Right hindlimb (tissue), 1 donor: ENCODE measurements around the gene RANGAP1.

Source experiments
- DNase-seq: peaks from one replicate; pipeline ENCODE4 v3.0.0-alpha.2; 2018

Gene RANGAP1, protein sequence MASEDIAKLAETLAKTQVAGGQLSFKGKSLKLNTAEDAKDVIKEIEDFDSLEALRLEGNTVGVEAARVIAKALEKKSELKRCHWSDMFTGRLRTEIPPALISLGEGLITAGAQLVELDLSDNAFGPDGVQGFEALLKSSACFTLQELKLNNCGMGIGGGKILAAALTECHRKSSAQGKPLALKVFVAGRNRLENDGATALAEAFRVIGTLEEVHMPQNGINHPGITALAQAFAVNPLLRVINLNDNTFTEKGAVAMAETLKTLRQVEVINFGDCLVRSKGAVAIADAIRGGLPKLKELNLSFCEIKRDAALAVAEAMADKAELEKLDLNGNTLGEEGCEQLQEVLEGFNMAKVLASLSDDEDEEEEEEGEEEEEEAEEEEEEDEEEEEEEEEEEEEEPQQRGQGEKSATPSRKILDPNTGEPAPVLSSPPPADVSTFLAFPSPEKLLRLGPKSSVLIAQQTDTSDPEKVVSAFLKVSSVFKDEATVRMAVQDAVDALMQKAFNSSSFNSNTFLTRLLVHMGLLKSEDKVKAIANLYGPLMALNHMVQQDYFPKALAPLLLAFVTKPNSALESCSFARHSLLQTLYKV

DNA sequence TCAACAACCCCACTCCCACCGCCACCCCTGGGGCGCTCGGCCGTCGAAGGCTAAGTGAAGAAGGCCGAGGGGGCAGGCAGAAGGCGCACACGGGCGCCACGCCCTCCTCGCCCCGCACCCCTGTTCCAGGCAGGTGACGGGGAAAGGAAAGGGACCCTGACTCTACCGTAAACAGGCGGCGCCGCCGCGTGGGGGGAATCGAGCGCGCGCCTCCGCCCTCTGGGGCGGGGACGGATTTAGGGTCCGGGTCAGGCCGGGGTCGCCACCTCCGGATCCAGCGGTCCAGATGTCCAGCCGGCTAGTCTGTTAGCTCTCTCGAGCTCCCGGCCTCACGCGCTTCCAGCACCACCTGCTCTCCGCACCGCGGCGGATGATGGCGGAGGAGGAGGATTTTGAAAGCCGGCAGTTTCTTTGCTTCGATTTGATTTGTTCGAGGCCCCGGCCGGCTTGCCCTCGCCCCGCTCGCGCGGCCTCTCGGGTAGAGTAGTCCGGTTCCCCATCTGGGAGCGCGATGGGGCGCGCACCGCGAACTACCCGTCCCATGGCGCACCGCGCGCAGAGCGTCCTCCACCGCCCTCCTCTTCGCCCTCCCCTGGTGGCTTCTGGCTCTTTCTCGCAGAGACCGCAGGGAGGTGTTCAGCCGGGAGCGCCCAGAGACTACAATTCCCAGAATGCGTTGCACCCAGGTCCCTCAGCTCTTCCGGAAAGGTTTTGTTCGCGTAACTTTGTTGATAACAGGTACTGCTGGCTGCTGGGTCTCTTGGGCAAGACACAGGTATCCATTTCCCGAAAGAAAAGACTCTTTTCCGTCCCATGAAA, at the start of gene RANGAP1:
TSS of gene RANGAP1 (minus strand) at position 368 of the 819 bp plus-strand sequence. CDS start 5,143 bp downstream, outside the sequence.
- peak; percentile 99 for DNase-seq

DNA sequence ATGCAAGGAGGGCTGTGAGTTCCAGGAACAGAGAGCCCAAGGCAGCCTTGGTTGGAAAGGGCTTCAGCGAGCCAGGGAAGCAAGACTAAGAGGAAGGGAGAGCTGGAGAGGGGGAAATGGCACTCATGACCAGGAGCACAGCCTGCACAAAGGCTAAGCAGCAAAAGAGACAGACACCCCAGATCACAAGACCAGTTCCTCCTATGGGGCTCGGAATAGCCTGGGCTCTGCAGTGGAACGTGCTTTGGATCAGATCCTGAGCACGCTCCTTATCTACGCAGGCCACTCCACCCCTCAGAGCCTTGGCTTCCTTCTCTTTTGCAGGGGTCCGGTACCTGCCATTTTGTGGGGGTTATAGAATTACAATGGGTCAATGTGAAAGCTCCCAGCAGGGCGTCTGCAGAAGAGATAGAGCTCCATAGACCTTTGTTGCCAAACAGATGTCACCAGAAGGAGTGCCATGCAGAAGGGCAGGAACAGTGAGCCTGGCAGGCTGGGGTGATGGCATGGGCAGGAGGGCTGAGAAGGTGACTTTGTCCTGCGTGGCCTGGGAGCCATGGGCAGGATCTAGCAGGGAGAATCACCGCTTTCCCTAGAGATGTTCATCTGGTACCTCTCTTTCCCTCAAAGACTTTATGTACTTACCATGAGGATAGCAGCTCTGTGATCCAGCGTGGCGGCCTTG, 49.1 kb upstream of the RANGAP1 start:
- DNase-seq = no peak

DNA sequence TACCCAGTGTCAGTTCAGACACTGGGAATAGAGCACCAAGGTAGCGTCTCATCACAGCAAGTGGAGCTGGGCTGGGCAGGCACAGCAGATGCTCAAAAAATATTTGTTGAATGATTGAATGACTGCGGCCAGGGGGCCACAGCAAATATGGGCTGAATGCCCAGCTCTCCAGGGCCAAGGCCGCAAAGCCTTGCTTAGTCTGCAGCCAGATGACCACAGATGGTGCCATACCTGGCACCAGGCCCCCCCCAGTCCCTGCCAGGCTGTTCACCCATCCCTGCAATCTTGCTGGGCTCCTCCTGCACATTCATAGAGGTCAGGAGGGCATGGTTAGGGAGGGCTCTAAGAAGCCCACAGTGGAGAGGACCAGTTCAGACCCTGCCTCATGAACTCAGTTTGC, 48.2 kb upstream of the RANGAP1 start:
- no peak for DNase-seq

DNA sequence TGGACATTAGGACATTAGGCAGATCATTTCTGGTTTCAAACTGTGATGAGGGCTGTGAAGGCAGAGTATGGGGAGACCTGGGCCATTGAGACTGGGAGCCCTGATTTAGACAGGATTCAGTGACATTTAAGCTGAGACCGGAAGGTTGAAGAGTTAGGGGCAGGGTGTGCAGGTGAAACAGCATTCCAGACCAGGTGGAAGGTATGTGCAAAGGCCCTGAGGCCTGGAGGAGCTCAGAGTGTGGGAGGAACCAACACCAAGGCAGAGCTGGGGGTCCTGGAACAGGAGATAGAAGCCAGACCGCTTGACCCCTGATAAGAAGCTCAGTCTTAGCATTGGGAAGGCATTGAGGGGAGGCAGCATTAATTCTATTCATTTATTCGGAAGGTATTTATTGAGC, 47.8 kb upstream of the RANGAP1 start:
- no peak for DNase-seq

DNA sequence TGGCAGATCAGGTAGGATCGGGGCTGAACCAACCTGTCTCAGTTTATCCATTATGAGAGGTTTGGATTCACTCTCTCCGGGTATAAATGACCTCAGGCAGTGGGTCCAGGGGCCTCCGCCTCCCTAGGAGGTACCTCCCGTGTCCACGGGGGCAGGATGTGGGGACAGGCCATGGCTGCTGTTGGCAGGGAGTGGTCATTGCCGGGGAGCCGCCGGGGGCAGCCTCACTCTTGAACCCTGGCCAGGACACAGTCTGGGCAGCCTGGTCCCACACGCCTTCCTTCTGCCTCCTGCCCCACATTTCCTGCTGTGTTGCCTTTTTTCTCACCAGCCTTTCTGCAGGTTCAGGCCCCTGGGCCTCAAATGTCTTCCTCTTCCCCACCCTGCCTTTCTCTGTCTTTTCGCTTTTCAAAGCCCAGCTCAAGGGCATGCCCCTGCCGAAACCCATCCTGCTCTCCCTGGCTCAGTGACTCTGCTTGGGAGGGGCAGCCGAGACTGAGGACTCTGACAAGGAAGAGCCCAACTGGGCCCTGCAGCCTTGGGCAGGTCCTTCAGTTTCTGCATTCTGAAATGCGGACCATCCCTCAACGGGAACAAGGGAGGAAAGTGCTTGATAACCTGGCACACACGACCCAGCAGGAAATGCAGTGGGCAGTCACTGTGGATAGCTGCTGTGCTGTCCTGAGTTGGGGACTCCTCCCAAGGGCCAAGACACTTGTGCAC, 46.4 kb upstream of the RANGAP1 start:
- DNase-seq = no peak

DNA sequence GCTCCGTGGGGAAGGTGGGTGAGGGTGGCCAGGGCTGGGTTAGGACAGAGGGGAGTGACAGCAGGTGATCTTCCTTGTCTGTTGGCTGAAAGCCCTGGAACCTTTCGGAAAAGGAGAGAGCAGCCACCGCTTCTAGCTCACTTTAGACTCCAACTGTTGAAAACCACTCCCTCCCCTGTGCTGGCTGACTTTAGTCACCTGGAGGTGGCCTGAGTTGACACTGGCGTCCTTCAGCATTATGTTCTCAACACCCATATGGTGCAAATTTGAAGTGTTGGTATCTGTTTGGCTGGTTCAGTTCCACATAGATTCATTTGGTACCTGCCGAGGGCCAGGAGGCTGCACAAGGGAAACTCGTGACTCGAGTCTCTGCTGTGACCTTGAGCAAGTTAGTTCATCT, 44.2 kb upstream of the RANGAP1 start:
- DNase-seq = no peak

DNA sequence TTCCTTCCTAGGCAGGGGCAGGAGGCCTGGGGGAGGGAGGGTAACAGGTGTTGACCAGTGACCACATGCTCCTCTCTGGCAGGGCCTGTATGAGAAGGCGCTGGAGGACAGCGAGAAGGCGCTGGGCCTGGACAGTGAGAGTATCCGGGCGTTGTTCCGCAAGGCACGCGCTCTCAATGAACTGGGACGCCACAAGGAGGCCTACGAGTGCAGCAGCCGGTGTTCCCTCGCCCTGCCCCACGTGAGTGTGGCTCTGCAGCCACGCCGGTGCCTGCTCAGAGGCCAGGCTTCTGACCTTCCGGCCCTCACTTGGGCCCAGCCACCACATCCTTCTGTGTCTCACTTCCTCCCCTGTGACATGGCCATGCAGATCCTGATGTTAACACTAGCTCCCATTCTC, 41.1 kb upstream of the RANGAP1 start:
- DNase-seq = no peak

DNA sequence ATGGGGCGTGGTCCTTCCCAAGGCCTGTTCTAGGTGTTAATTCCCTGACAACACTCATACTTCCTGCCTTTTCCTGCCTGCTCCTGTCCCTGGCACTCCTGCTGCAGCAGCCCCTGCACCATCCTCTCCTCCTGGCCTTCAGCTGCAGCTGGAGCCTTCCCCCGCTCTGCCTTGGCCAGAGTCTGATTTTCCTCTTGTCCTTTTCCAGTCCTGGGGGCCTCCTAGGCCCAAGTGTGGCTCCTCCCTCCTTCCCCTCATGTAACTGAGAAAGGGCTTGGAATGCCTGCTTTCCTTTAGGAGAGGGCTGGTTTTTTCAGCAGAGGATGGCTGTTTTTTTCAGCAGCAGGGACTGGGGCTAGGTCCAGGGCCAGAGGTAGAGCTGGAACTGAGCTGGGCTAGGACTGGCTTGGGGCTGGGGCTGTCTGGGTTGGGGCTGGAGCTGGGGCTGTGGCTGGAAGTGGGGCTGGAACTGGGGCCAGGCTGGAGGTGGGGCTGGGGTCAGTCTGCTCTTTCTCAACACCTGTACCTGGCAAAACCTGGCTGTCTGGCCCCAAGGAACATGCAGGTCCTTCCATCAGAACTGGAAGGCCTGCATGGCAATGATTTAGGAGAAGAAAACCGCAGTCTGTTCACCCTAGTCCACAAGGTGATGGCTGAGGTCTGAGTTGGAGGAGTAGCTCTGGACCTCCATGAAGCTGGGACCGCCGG, 39.0 kb upstream of the RANGAP1 start:
- peak; percentile 49 for DNase-seq

DNA sequence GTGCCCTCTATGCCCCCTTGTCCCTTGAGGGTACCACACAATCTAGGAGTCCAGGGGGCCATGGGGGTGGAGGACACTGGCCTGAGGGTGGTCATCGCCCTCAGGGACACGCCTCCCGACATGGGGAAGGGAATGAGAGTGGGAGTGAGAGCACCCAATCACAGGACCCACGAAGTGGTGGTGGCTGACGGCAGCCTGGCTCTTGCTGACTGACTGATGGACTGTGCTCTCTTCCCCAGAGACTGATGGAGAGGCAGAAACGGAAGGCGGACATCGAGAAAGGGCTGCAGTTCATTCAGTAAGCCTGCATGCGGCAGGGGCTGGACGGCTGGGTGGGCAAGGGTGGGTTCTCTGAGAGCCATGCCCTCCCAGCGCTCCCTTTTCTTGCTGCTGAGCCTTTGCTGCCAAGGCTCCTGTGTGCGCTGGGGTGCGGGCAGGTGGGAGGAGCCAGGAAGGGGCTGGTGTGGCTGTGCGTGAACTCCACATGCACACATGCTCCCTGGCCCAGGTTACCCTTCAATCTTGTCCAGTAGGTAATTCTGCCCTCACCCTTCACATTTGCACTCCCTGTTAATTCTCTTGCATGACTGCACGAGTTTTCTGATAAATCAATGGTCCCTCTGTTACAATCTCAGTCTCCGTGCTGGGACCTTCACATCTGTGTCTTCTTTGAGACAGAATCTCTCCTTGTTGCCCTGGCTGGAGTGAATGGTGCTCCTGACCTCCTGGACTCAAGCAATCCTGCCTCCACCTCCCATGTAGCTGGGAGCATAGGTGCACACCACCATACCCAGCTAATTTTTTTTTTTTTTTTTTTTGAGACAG, 34.6 kb upstream of the RANGAP1 start:
- no peak for DNase-seq

DNA sequence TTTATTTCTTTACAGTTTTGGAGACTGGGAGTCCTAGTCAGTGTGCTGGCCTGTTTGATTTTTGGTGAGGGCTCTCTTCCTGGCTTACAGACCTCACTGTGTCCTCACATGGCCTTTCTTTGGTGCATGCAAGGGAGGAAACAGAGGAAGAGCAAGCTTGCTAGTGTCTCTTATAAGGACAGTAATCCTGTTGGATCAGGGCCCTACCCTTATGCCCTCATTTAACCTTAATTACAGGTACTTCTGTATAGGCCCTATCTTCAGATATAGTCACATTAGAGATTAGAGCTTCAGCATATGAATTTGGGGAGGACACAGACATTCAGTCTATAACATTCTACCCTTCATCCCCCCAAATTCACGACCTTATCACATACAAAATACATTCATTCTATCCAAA, 29.6 kb upstream of the RANGAP1 start:
- no peak for DNase-seq

DNA sequence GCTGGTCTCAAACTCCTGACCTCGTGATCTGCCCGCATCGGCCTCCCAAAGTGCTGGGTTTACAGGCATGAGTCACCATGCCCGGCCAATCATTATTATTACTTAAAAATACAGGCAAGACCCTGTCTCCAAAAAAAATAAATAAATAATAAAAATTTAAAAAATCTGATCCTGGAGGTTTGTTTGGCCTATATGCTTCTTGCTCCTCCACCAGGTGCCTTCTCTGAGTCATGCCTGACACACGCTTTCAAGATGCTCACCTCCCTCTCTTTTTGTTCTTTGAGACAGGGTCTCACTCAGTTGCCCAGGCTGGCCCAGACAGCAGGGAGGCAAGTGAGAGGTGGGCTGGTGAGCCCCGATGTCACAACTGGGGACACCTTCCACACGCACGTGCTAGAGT, 28.8 kb upstream of the RANGAP1 start:
- DNase-seq = no peak

DNA sequence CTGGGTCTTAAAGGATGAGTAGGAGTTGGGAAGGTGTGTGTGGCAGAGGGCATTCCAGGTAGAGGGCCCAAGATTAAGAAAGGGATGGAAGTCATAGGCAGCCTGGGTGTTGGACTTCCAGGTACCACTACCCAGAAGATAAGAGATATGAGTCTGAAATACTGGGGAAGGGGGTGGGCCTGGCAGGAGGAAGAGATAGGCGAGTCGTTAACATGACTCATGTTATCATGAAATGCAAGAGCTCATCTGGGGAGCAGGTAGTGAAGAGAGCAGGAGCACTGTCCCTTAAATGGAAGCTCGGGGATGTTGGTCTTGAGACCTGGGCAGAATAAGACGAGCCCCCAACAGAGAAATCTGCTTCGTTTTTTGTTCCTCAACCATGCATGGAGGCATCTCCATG, 25.5 kb upstream of the RANGAP1 start:
- no peak for DNase-seq

DNA sequence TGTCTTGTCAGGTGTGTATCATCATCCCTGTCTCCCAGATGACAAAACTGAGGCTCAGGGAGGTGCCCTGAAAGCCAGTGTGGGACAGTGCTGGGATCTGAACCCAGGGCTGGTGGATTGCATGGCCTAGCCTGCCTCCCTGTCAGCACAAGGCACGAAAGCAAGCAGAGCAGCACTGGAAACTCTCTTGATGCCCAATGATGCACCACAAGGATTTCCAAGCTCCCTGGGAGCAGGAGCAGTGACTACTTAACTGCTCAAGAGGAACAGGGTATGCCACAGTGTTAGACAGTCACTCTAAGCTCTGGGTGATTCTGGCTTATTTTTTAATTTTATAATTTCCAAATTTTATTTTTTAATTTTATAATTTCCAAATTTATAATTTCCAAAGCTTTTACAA, 24.3 kb upstream of the RANGAP1 start:
- DNase-seq = no peak

DNA sequence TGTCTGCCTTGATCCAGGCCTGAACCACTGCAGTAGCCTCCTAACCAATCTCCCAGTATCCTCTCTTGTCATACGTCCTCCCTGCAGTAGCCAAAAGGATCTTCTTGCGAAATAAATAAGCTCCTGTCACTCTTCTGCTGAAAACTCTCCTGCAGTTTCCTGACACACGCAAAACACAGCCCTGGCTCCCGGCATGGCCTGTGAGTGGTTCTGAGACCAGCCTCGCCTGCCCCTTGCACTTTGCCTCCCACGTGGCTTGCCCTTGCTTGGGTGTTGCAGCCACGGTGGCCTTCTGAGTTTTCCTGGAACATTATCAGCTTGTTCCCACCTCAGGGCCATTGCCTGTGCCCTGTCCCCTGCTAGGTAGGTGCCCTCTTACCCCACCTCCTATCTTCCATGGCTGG, 22.6 kb upstream of the RANGAP1 start:
- DNase-seq = no peak

DNA sequence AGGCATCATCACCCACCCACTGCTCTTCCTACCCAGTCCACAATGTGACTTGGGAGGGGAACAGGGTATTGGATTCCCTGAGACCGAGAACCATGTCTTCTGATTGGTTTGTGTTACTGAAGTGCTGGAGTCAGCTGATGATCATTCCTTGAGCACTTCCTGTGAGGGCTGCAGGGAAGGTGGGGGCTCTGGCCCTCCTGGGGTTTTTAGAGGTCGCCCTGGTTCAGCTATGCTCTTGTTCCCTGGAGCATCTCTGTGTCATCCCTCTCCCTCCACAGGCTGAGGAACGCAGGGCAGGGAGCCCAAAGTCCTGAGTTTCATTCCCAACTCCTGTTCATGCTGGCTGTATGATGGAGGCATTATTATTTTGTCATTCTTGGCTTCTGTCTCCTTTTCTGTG, 22.1 kb upstream of the RANGAP1 start:
- DNase-seq = no peak

DNA sequence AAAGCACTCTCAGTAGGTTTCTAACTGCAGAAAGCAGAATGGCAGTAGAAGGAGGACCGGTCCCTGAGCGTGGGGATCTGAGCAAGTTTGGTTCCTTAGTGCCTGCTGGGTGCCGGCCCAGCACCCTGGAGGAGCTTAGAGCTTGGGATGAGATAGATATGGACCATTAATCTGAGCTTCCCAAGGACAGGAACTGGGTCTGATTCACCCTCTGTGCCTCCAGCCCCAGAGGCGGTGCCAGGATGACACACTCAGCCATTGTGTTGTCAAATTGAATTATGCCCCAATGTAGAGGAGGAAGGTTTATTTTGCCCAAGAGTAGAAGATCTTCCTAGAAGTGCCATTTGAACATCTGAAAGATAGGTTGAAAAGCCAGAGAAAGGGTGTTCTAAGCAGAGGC, 19.7 kb upstream of the RANGAP1 start:
- DNase-seq = no peak

DNA sequence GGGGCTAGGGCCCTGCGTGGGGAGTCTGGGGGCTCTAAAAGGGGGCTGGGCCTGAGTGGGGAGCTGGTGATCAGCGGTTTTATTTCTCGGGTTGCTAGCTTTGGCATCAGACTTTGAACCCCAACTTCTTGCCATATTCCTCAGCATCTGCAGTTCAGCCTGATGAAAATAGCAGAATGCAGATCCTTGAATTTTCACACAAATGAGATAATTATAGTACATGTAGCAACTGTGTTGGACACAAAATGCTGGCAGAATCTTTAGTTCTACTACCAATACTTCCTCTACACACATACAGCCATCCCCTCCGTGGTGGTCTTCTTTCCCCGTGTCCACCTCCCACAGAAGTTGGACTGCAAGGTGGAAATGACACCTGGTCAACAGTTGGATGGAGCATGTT, 16.8 kb upstream of the RANGAP1 start:
- DNase-seq = no peak

DNA sequence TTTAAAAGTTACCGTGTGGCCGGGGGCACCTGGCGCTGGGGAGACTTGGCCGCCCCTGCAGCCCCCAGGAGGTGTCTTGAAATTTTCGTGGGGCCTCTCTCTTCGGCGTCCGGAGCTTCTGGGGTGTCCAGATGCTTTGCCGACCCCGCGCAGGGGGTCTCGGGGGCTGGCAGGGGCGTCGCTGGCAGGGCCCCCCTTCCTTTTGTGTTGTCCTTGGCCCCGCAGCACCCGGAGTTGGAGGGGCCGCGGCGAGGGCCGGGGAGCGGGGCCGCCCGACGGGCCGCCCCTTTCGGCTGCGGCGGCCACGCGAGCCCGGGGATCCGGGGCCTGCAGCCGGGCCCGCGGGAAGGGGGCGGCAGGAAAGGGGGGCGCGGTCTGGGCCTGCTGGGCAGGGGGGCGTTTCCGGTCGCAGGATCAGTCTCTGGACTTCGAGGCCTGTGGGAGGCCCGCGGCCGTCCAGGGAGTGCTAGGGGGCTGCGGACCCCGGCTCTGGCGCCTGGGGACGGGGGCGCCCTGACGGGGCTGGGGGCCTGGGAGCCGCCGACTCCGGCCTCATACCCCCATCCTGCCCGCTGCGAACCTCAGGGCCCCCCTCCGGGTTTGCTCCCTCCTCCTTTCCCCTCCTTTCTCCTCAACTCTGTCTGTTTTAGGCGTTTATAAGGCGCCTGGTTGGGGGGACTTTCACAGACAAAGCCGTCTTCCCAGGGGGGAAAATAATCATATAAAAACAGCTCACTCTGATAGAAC, 16.2 kb upstream of the RANGAP1 start:
- peak; percentile 55 for DNase-seq

DNA sequence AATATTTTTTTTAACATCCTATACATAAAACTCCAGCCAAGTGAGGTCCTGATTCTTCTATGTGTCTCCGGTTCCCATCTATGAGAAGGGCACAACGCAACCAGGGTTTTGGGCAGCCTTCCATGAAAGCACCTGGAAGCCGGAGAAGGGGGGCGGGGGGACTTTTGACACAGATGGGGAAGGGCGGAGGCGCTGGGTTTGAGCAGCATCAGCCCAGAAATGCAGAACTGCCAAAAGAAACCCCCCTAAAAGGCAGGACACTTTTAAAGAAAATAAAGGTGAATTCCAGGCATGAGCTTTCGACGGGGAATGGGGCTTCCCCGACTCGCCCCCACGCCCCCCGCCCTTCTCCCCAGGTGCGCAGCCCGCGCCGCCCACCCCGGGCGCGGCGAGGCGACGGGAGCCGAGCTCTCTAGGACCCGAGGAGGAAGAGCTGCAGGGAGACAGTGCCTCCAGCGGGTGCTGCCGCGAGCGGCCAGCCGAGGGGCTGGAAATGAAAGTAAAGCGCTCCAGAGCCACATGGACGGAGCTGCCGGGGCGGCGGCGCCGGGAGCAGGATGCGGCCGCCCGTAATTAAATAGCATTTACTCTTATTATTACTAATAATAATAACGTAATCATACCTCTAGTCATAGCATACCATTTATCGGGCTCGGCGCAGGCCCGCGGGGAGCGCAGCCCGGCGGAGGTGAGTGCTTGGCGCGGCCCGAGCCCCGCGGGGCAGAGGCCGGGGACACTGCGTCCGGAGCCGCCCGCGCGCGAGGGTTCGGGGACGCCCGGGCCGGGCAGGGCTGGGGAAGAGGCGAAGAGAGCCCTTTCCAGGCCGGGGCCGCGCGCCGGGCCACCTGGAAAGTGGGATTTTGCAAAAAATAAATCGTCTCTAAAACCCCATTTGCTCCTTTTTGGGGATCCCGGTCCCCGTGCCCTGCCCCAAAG, 15.4 kb upstream of the RANGAP1 start, which contains the start of gene ZC3H7B:
TSS of gene ZC3H7B (plus strand) at position 441 of the 936 bp plus-strand sequence. CDS start 19,136 bp downstream, outside the sequence.
- peak; percentile 90 for DNase-seq
